GM18505 (cell line): ENCODE measurements around the gene C9orf85.
"Not testable (repeated sequence)": the region's sequence is repeated elsewhere in the genome, so short reads cannot be mapped to it uniquely, and the experiment has no call there.

Experiments
- ATAC-seq: cut with Tn5 transposase; IDR thresholded peaks from one replicate; pipeline ENCODE4 v1.9.1; 2021; ENCODE audit not compliant: unreplicated experiment
- POLR2A ChIP-seq: IDR thresholded peaks from 4 replicates; pipeline ENCODE4 v1.6.1; 2011; ENCODE audit warnings: borderline replicate concordance; ENCODE audit not compliant: insufficient read depth, insufficient read length; ENCODE audit errors: extremely low read depth

The C9orf85 gene

DNA sequence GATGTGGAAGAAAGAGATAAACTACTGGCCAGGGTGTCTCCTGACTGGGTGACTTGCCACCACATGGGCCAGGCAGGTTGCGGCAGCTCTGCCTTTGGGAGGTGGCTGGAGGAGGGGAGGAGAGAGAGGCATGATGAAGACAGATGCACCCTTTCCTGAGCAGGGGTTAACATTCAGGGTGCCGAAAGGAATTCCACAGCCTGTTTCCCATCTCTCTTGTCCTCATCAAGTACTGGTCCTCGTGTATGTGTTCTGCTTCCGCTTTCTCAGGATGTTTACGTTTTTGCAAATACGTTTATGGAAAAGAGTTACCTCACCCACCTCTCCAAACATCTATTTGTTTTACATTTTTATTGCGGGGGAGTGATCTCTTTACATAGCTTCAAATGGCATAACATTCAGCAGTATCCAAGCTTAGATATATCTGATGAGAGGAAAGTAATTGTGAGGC, 73.4 kb downstream of the C9orf85 start:
- ATAC-seq = no peak
- TF ChIP-seq POLR2A = no peak

DNA sequence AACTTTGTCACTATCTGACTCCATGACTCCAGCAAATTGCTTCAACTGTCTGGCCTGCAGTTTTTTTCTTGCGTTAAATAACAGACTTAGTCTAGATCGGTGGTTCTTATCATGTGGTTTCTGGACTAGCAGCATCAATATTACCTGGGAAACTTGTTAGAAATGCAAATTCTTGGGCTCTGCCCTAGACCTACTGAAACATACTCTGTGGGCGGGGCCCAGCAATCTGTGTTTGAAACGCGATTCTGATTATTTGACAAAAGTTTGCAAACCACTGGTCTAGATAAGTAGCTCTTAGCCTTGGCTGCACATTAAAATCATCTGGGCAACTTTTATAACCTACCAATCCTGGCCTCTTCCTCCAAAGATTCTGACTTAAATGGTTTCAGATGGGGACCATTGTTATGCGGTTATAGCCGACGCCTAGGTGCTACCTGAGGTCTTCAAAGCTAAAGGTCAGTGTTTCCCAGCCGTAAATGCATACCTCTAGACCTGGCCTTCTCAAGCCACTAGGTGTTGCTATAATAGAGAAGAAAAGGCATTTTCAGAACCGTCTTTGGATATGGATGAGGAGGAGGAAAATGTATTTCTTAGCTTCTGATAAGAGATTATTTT, 74.0 kb downstream of the C9orf85 start:
- no peak for TF ChIP-seq POLR2A
- no peak for ATAC-seq

DNA sequence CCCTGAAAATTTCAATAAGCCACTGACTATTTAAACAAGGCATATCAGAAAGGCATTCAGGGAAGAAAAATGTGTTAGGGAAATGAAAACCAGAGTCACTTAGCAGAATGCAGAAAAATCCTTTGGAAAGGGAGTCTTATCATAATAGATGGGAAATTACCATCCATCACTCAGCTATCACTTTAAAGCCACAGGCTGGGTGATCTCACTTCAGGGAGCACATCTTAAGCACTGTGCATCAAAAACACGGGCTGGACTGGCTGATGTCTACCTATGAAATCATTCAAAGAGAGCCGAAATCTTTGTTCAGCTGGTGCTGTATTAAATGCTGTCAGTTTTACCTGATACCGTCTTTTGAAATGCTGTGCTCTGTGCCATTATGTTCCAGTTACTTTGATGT, 75.5 kb downstream of the C9orf85 start:
- TF ChIP-seq POLR2A = no peak
- no peak for ATAC-seq

DNA sequence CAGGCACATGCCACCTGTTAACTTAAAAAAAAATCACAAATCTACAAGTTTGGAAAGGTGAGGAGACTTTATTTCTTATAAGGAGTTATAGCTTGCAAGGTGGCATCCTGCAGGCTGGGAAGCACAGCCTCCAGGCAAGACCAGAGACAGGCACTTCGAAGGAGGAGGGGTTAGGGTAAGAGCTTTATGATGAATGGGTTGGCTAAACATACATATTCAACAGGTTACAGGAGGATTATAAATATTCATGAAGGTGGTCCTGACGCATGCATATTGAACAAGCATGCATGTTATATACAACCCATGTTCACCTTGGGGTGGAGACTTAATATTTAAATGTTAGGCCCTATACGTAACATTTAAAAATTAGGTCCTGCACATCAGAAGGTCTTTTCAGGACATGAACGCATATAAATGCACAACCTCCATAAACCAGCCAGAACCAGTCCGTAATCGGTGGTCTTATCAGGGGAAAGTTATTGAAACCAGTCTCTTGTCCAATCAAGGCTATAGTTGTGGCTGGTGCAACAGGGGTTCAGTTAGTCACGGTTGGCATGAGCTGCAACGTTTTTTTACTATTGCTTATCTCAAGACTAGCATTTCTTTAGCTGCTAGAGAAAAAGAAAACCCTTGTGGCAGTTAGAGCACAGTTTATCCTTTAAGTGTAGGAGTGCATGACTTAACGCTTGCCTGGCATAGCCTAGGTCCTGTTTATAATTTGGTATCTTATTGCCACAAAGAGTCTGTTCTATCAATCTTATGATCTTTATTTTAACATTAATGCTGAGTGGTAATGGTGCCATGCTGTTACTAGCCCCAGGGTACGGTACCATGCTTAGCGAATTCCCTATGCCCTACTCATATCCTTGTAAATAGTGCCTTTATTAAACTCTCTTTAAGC, 76.3 kb downstream of the C9orf85 start:
- TF ChIP-seq POLR2A = no peak
- no peak for ATAC-seq

DNA sequence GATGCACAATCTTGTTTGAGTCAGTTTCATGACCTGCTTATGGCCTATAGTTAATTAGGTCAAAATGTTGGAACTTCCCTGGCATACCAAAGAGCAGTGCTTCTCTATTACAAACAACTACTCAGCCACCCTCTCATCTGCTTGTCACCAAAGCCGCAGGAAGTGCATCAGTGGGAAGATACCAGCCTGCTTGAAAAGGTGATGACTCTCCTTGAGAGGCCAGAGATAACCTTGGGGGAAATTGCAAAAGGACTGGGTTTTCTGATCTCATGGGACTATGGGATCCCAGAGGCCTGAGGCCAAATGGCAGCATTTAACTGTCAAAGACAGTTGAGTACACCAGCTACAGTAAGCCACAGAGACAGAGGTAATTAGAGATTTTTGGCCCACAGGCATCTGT, 79.0 kb downstream of the C9orf85 start:
- TF ChIP-seq POLR2A = no peak
- ATAC-seq = no peak

DNA sequence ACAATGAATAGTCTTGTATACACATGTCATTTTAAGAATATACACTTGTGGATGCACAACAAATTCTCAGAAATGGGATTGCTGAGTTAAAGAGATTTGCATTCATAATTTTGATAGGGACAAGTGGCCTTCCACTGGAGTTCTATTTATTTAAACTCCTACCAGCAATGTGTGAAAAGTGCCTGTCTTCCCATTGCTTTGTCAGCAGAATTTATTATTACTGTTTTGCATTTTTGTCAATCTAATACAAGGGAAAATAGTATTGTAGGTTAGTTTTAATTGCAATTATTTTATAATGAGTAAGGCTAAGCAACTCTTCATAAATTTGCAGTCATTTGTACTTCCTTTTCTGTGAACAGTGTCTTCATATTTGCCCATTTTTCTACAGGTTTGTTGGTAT, 94.0 kb downstream of the C9orf85 start:
- TF ChIP-seq POLR2A = no peak
- no peak for ATAC-seq

DNA sequence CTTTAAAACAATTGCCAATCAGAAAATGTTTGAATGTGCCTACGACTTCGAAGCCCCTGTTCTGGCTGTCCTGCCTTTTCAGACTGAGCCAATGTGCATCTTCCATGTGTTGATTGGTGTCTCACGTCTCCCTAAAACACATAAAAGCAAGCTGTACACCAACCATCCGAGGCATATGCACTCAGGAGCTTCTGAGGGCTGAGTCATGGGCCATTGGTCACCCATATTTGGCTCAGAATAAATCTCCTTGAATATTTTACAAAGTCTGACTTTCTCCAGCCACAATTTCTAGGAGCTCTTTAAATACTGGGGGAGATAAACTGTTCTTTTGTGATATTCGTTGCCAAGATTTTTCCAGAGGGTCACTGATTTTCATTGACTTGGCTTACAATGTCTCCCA, 95.1 kb downstream of the C9orf85 start:
- no peak for ATAC-seq

DNA sequence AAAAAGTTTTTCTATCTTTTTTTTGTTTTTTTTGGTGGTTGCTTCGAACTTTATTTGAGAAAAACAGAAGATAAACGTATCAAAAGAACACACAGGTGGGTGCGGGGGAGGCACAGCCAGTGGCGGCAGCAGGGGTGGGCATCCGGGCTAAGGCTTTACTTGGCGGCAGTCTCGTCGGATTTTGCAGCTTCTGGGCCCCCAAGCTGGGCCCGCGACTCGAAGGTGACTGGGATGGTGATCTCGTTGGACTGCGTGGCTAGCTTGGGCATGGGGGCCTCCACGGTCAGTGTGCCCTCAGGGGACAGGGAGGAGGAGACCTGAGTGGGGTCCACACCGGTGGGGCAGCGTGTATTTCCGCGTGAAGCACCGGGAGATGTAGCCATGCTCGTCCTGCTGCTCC, 96.3 kb downstream of the C9orf85 start:
- not testable (repeated sequence) for ATAC-seq

More for the DNA sequence above, 95.1 kb downstream of the C9orf85 start:
- TF ChIP-seq POLR2A = no peak

DNA sequence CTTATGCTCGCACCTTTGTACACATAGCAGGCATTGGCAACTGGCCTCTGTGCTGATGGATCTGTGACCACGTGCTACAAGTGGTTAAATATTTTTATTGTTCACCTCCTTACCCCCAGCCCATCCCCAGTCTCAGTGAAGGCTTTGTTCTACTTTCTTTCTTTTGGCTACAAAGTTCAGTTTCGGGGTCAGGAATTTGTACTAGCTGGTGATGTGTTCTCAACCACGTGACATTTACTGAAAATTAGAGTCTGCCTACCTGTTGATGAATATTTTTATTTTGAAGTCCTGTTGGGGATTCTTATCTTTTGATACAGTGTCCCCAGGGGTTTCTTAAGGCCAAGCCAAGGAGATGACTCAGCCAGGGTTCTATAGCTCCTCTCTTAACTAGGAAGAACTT, 101.2 kb downstream of the C9orf85 start:
- no peak for TF ChIP-seq POLR2A
- no peak for ATAC-seq

DNA sequence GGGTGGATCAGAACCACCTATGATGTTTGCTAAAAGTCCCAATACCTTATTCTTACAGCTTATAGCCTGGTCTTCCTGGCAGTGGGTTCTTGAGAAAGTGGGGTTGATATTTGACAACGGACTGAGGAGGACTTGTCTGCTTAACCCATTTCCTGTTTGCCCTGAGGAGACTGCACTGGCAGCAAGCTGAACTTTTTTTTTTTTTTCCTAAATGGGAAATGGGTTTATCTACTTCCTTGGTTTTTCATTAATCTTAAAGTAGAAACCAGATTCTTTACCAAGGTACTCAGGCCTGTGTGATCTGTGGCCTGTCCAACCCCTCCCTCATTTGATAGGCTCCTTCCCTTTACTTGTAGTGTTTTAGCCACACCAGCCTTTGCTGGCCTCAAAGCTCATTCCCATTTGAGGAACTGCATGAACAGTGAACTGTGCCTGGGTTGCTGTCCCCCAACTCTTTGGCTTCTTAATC, 101.9 kb downstream of the C9orf85 start:
- no peak for TF ChIP-seq POLR2A
- no peak for ATAC-seq

DNA sequence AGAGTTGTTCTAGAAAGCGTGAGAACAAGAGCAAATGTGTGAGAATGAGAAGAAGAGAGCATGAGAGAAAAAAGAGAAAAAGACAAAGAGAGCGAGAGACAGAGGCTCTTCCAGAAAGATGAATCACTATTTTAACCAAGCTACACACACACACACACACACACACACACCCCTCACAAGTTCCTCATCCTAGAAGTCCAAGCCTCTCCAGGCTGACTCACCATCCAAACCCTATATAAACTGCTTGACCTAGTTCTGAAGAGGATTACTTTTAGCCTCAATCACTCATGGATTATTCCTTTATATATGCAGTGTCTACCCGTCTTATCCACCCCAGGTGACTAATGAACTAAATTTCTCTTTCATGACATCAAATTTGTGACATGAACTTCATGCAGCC, 111.4 kb downstream of the C9orf85 start:
- no peak for TF ChIP-seq POLR2A
- no peak for ATAC-seq
